ENCODE results near the gene TIAM1.

The TIAM1 gene

GRCh38 chr21:31279986-31280385 is 64.1 kb downstream of the TIAM1 start:
- H3K4me3 ChIP-seq (ENCODE audit: low read depth, low read length), result no peak overlapping the region
- TF ChIP-seq CTCF (IDR thresholded peaks at IDR 0.05; ENCODE audit: borderline replicate concordance, insufficient read depth, low read depth, low read length), result no peak

GRCh38 chr21:31279214-31279613 is 64.8 kb downstream of the TIAM1 start:
- no peak for TF ChIP-seq CTCF (IDR thresholded peaks at IDR 0.05; ENCODE audit: borderline replicate concordance, insufficient read depth, low read depth, low read length)

GRCh38 chr21:31278511-31279130 is 65.4 kb downstream of the TIAM1 start:
- H3K4me3 ChIP-seq (ENCODE audit: low read depth, low read length), result no peak overlapping the region
- TF ChIP-seq CTCF (IDR thresholded peaks at IDR 0.05; ENCODE audit: borderline replicate concordance, insufficient read depth, low read depth, low read length), result no peak

More at GRCh38 chr21:31279214-31279613, 64.8 kb downstream of the TIAM1 start:
- no peak overlapping the region for H3K4me3 ChIP-seq (ENCODE audit: low read depth, low read length)

- H3K4me3 ChIP-seq (ENCODE audit: low read depth, low read length), result no peak overlapping the region
- no peak for TF ChIP-seq CTCF (IDR thresholded peaks at IDR 0.05; ENCODE audit: borderline replicate concordance, insufficient read depth, low read depth, low read length)
Measured at GRCh38 chr21:31276663-31277062, 67.4 kb downstream of the TIAM1 start.

GRCh38 chr21:31275901-31276300 is 68.2 kb downstream of the TIAM1 start:
- TF ChIP-seq CTCF (IDR thresholded peaks at IDR 0.05; ENCODE audit: borderline replicate concordance, insufficient read depth, low read depth, low read length), result no peak
- no peak overlapping the region for H3K4me3 ChIP-seq (ENCODE audit: low read depth, low read length)

- no peak overlapping the region for H3K4me3 ChIP-seq (ENCODE audit: low read depth, low read length)
- TF ChIP-seq CTCF (IDR thresholded peaks at IDR 0.05; ENCODE audit: borderline replicate concordance, insufficient read depth, low read depth, low read length), result no peak
Measured at GRCh38 chr21:31273278-31273677, 70.8 kb downstream of the TIAM1 start.

GRCh38 chr21:31268090-31268489 is 76.0 kb downstream of the TIAM1 start:
- no peak overlapping the region for H3K4me3 ChIP-seq (ENCODE audit: low read depth, low read length)
- no peak for TF ChIP-seq CTCF (IDR thresholded peaks at IDR 0.05; ENCODE audit: borderline replicate concordance, insufficient read depth, low read depth, low read length)
